HL-60 (cell line): ENCODE data around the gene RAP1GAP.

ENCODE experiments used
- DNase-seq, 2 experiments: peaks; one replicate each; pipeline ENCODE4 v3.0.0-alpha.2; 2010 to 2020; ENCODE audit warnings: low read depth in 1 of 2, low spot score in 1 of 2
- H3K27ac ChIP-seq: fragments of 250-450 bp; sonication (Bioruptor Pico); replicated peaks from 2 replicates; pipeline ENCODE4 v1.5.1; 2020; ENCODE audit warnings: mild to moderate bottlenecking, moderate library complexity
- H3K27me3 ChIP-seq: fragments of 250-450 bp; sonication (Bioruptor Pico); 2 replicates; pipeline ENCODE4 v1.5.1; 2021; ENCODE audit warnings: mild to moderate bottlenecking, moderate library complexity; ENCODE audit not compliant: insufficient read depth, poor library complexity, severe bottlenecking
- H3K4me3 ChIP-seq: replicated peaks from 2 replicates; pipeline ENCODE4 v1.5.1; 2011; ENCODE audit warnings: mild to moderate bottlenecking, control low read depth, low read length; ENCODE audit not compliant: insufficient read depth
- GABPA ChIP-seq: IDR thresholded peaks from 2 replicates; pipeline ENCODE4 v1.6.1; 2012; ENCODE audit warnings: low read depth
- POLR2AphosphoS5 ChIP-seq: IDR thresholded peaks from 2 replicates; pipeline ENCODE4 v1.6.1; 2012; ENCODE audit warnings: low read depth
- REST ChIP-seq: IDR thresholded peaks from 2 replicates; pipeline ENCODE4 v1.6.1; 2012; ENCODE audit warnings: low read depth; ENCODE audit not compliant: insufficient replicate concordance
- SPI1 ChIP-seq: IDR thresholded peaks from 2 replicates; pipeline ENCODE4 v1.6.1; 2012; ENCODE audit warnings: low read depth, mild to moderate bottlenecking, borderline replicate concordance
- TF ChIP-seq, protein P1 (sequence below): IDR thresholded peaks from one replicate; pipeline ENCODE4 v1.5.1; 2011; ENCODE audit warnings: low read length, control low read depth, inconsistent platforms; ENCODE audit not compliant: insufficient read depth

RAP1GAP gene

DNA sequence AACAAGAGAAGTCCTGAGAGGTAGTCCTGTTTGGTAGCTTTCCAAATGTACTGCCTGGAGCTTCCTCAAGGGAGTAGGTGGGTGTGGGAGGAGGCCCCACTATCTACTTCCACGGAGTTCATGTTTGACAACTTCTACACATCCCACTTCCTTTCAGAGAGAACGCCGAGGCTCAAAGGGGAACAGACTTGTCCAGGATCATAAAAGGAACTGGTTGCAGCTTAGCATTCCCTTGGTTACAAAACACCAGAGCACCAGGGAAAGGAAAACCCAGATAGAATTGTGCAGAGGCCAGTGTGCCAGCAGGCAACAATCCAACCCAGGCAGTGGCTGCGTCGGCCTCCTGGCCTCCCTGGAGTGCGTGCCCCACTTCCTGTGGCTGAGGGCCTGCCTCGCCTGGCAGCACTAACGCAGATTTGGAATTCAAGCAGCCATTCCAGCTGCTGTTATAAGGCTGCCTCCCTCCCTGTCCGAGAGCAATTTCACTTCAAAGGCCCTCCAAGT is 4.2 kb upstream of the RAP1GAP start:
- no peak overlapping the region for H3K27ac ChIP-seq
- TF ChIP-seq GABPA (no peak), SPI1 (peak; percentile 78), REST (no peak), POLR2AphosphoS5 (peak; percentile 51; the same call in 1 of the 2 replicates)
- TF ChIP-seq, protein P1, sequence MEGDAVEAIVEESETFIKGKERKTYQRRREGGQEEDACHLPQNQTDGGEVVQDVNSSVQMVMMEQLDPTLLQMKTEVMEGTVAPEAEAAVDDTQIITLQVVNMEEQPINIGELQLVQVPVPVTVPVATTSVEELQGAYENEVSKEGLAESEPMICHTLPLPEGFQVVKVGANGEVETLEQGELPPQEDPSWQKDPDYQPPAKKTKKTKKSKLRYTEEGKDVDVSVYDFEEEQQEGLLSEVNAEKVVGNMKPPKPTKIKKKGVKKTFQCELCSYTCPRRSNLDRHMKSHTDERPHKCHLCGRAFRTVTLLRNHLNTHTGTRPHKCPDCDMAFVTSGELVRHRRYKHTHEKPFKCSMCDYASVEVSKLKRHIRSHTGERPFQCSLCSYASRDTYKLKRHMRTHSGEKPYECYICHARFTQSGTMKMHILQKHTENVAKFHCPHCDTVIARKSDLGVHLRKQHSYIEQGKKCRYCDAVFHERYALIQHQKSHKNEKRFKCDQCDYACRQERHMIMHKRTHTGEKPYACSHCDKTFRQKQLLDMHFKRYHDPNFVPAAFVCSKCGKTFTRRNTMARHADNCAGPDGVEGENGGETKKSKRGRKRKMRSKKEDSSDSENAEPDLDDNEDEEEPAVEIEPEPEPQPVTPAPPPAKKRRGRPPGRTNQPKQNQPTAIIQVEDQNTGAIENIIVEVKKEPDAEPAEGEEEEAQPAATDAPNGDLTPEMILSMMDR = no peak
- no peak overlapping the region for H3K4me3 ChIP-seq
- DNase-seq = peak in 1 of 2 experiments; percentile 48
- H3K27me3 ChIP-seq = no peaks in the 10 kb centered on the region

DNA sequence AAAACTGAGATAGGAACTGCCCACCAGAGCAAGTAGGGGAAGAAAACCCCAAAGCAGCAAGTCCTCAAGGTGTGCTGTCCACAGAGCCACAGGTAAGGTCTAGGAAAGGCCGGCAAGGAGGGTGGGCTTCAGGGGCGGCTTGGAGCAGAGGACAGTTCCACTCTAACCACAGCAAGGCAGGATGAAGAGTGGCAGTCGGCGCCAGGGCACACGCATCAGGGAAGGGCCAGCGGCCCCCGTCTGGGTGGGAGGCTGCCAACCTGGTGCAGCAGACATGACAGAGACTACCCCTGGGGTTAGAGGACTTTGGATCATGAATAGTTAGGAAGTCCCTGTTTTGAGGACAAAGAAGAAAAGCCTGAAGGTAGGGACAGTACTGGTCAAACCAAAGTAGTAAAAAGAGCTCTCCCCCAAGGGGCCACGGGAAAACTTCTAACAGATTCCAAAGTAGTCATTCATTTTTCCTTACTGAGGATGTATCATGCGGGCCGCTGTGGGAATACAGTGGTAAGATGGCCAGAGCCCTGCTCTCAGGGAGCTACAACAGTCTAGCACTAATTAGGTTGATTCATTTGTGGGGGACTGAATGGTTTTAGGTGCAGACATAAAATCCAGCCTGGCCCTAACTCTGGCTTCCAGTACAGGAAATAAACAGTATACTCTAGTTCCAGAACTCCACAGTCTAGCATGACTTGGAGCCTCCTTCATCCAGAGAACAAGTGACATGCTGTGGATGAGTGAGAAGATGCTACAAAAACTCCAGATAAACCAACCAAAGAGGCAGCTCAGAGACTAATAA is 3.5 kb upstream of the RAP1GAP start:
- no peak for TF ChIP-seq GABPA
- no peak overlapping the region for H3K27ac ChIP-seq
- DNase-seq = no peak
- no peak overlapping the region for H3K4me3 ChIP-seq
- no peaks in the 10 kb centered on the region for H3K27me3 ChIP-seq

GRCh38 chr1:21671915-21672314 is 2.8 kb upstream of the RAP1GAP start:
- no peak for DNase-seq
- Histone ChIP-seq H3K4me3 (no peak overlapping the region), H3K27me3 (no peaks in the 10 kb centered on the region), H3K27ac (no peak overlapping the region)
- TF ChIP-seq GABPA = no peak
- TF ChIP-seq, protein P1 = no peak
- no peak; the same call in 1 of the 2 replicates for TF ChIP-seq POLR2AphosphoS5
- TF ChIP-seq SPI1 = no peak
- TF ChIP-seq REST = no peak

DNA sequence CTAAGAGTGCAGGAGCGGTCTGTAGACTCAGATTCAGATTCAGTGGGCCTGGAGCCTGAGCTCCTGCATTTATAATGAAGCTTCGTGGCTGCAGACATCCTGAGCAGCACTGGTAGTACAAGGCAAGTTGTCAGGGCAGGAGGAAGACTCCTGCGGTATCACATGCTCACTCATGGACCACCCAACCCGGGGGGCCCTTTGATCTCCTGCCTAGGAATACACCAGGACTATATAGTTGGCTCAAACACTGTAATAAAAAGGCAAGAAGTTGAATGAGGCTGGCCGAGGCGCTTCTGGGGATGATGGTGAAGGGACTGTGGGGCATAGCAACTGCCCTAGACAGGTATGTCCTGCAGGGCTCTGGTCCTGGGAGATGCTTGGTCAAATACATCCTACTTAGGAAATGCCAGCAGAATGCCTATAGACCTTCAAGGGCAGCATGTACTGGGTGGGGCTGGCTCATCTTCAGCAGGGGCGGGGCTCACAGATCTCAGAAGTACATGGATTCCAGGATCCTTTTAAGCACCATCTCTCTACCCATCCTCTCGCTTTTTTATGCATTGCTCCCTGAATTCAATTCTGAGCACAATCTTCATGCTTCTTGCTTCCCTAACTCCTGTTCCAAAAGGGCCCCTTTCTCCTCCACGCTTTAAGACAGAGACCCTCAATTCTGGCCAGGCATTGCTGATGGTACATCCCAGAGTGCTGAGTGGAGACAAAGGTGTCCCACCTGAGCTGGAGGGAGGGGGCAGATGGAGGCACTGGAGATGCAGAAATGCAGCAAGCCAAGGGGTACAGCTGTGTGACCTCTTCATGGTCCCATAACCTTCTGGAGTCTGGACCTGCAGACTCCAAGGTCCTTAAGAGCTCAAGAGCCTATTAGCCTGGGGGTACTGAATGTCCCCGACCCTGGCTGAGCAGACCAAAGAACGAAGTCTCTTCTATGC is 2.1 kb upstream of the RAP1GAP start:
- TF ChIP-seq REST (no peak), POLR2AphosphoS5 (no peak), SPI1 (no peak), GABPA (no peak)
- TF ChIP-seq, protein P1 = no peak
- no peak overlapping the region for H3K27ac ChIP-seq

More for the DNA sequence above, 2.1 kb upstream of the RAP1GAP start:
- DNase-seq = no peak
- Histone ChIP-seq H3K27me3 (no peaks in the 10 kb centered on the region), H3K4me3 (no peak overlapping the region)
